ENCODE measurements around the gene CIDEC. TPM values are rescaled to one million over a fixed set of nuclear protein-coding genes. Genes with fewer than 3 reads are reported as not detected.
A peak's percentile ranks its signal among the peaks of the same experiment; 100 is the strongest.

The CIDEC gene
- total and polyA plus RNA-seq, 8 donors, result 0.16 to 11.5 (median 1.1) TPM; not detected in 1

- H3K27me3 ChIP-seq, result no peaks in the 10 kb centered on the region
- FAIRE-seq (no peak), ATAC-seq (peak; percentile 98 to 99 (median 98)), DNase-seq (peak; percentile 84 to 95 (median 88))
- peaks cover 0 to 5% (median 0%) of the 10 kb centered on the region in 3 donors for H3K36me3 ChIP-seq
- no peaks in the 10 kb centered on the region for H3K9me3 ChIP-seq
- intact Hi-C loops (cut with DNase I), result no loop called here
- H3K4me3 ChIP-seq, result peak within 1 kb of the TSS; percentile 66 to 99 (median 98)
- WGBS, 2 donors, result 0% methylated on average over 59 to 62 of the region's 62 CpGs
- H3K4me1 ChIP-seq, result peaks cover 0 to 11% (median 3%) of the 10 kb centered on the region in 3 donors
- no peak for TF ChIP-seq CTCF (IDR thresholded peaks at IDR 0.05)
- peak within 1 kb of the TSS; percentile 49 to 94 (median 88) for H3K27ac ChIP-seq
Observed at GRCh38 chr3:9890249-9891071, 10.4 kb upstream of the CIDEC start, which contains the start of gene JAGN1. TSS of gene JAGN1 (plus strand) at chr3:9890610. CDS start at chr3:9890723, 113 bp downstream.

GRCh38 chr3:9889405-9889804, 9.4 kb upstream of the CIDEC start:
- intact Hi-C loops (cut with DNase I), result no loop called here
- no peaks in the 10 kb centered on the region for H3K27me3 ChIP-seq
- WGBS, 2 donors, result 51 to 58% methylated on average over 5 of the region's 5 CpGs
- peaks cover 0 to 11% (median 3%) of the 10 kb centered on the region in 3 donors for H3K4me1 ChIP-seq
- no peak for FAIRE-seq
- no peak for TF ChIP-seq CTCF (IDR thresholded peaks at IDR 0.05)
- no peak overlapping the region for H3K27ac ChIP-seq
- ATAC-seq, result no peak
- peaks cover 0 to 5% (median 0%) of the 10 kb centered on the region in 3 donors for H3K36me3 ChIP-seq
- H3K9me3 ChIP-seq, result no peaks in the 10 kb centered on the region
- no peak for DNase-seq
- H3K4me3 ChIP-seq, result no peak overlapping the region

- intact Hi-C loops (cut with DNase I), result no loop called here
- no peak for DNase-seq
- Histone ChIP-seq H3K9me3 (no peaks in the 10 kb centered on the region), H3K4me1 (peaks cover 0 to 11% (median 3%) of the 10 kb centered on the region in 3 donors), H3K4me3 (no peak overlapping the region), H3K27ac (no peak overlapping the region), H3K27me3 (no peaks in the 10 kb centered on the region), H3K36me3 (peaks cover 0 to 5% (median 0%) of the 10 kb centered on the region in 3 donors)
- TF ChIP-seq CTCF (IDR thresholded peaks at IDR 0.05), result no peak
- WGBS, 2 donors, result 65 to 79% methylated on average over 3 of the region's 3 CpGs
- no peak for ATAC-seq
- FAIRE-seq, result no peak
Observed at GRCh38 chr3:9888540-9888939, 8.5 kb upstream of the CIDEC start.

GRCh38 chr3:9887480-9887879, 7.4 kb upstream of the CIDEC start:
- Histone ChIP-seq H3K4me1 (peaks cover 0 to 11% (median 3%) of the 10 kb centered on the region in 3 donors), H3K27me3 (no peaks in the 10 kb centered on the region), H3K9me3 (no peaks in the 10 kb centered on the region), H3K36me3 (no peaks in the 10 kb centered on the region), H3K27ac (no peak overlapping the region), H3K4me3 (no peak overlapping the region)
- DNase-seq (no peak), FAIRE-seq (no peak), ATAC-seq (no peak)
- intact Hi-C loops (cut with DNase I), result no loop called here
- 66 to 78% methylated on average over 5 of the region's 5 CpGs for WGBS, 2 donors
- no peak for TF ChIP-seq CTCF (IDR thresholded peaks at IDR 0.05)

GRCh38 chr3:9886328-9886727, 6.3 kb upstream of the CIDEC start:
- Histone ChIP-seq H3K36me3 (no peaks in the 10 kb centered on the region), H3K4me3 (no peak overlapping the region), H3K27ac (no peak overlapping the region), H3K27me3 (no peaks in the 10 kb centered on the region), H3K4me1 (peaks cover 0 to 5% (median 0%) of the 10 kb centered on the region in 3 donors), H3K9me3 (no peaks in the 10 kb centered on the region)
- no peak for TF ChIP-seq CTCF (IDR thresholded peaks at IDR 0.05)
- DNase-seq, result no peak
- ATAC-seq, result no peak
- FAIRE-seq, result no peak
- intact Hi-C loops (cut with DNase I), result no loop called here

All from pancreas (tissue), 10 donors.